Mesenchymal stem cell (in vitro differentiated cells and primary cell): ENCODE measurements around the gene SAP25.

Experiments
- DNase-seq: peaks from one replicate; pipeline ENCODE4 v3.0.0-alpha.2; 2013
- H2AFZ ChIP-seq: one replicate; pipeline ENCODE4 v1.6.1; 2013; ENCODE audit warnings: low read depth, mild to moderate bottlenecking, control low read depth, inconsistent platforms, low read length, moderate library complexity
- H2AK5ac ChIP-seq: 2 replicates; pipeline ENCODE4 v1.6.1; 2013; ENCODE audit warnings: low read length, moderate library complexity, mild to moderate bottlenecking, inconsistent platforms; ENCODE audit not compliant: severe bottlenecking
- H2BK120ac ChIP-seq: one replicate; pipeline ENCODE4 v1.6.1; 2013; ENCODE audit warnings: low read depth, mild to moderate bottlenecking, inconsistent platforms, low read length, moderate library complexity
- H2BK12ac ChIP-seq, 2 experiments: one replicate each; pipeline ENCODE4 v1.6.1; 2013; ENCODE audit warnings: inconsistent platforms in 2 of 2, low read length in 2 of 2, mild to moderate bottlenecking in 2 of 2, moderate library complexity in 2 of 2, control low read depth in 1 of 2
- H2BK15ac ChIP-seq: one replicate; pipeline ENCODE4 v1.6.1; 2013; ENCODE audit warnings: mild to moderate bottlenecking, low read depth, inconsistent platforms; ENCODE audit not compliant: poor library complexity, severe bottlenecking
- H2BK5ac ChIP-seq: 2 replicates; pipeline ENCODE4 v1.6.1; 2013; ENCODE audit warnings: low read depth, mild to moderate bottlenecking, low read length, control low read depth, inconsistent platforms; ENCODE audit not compliant: poor library complexity, severe bottlenecking
- H3K14ac ChIP-seq, 2 experiments: one replicate each; pipeline ENCODE4 v1.6.1; 2013; ENCODE audit warnings: inconsistent platforms in 2 of 2, low read length in 2 of 2, control low read depth in 1 of 2, mild to moderate bottlenecking in 1 of 2, moderate library complexity in 1 of 2
- H3K18ac ChIP-seq, 2 experiments: one replicate each; pipeline ENCODE4 v1.6.1; 2013; ENCODE audit warnings: inconsistent platforms in 2 of 2, low read length in 2 of 2, control low read depth in 1 of 2, low read depth in 1 of 2, mild to moderate bottlenecking in 1 of 2
- H3K23ac ChIP-seq, 2 experiments: one replicate each; pipeline ENCODE4 v1.6.1; 2013; ENCODE audit warnings: inconsistent platforms in 2 of 2, low read length in 2 of 2, mild to moderate bottlenecking in 2 of 2, moderate library complexity in 2 of 2, control low read depth in 1 of 2
- H3K27ac ChIP-seq: 2 replicates; pipeline ENCODE4 v1.5.1; 2013; ENCODE audit warnings: mild to moderate bottlenecking, moderate library complexity, low read length, control low read depth, inconsistent platforms; ENCODE audit not compliant: poor library complexity, severe bottlenecking
- H3K27me3 ChIP-seq, 2 experiments: 2 replicates each; pipeline versions ENCODE4 v1.6.1 to v1.7.0; 2013; ENCODE audit warnings: low read length in 2 of 2, mild to moderate bottlenecking in 2 of 2, moderate library complexity in 2 of 2, control low read depth in 1 of 2, inconsistent platforms in 1 of 2; ENCODE audit not compliant: control insufficient read depth in 1 of 2, insufficient read depth in 1 of 2
- H3K36me3 ChIP-seq, 2 experiments: 2 replicates each; pipeline versions ENCODE4 v1.6.1 to v1.7.0; 2013; ENCODE audit warnings: low read length in 2 of 2, control low read depth in 1 of 2, inconsistent platforms in 1 of 2, low read depth in 1 of 2, mild to moderate bottlenecking in 1 of 2; ENCODE audit not compliant: insufficient read depth in 2 of 2, control insufficient read depth in 1 of 2
- H3K4ac ChIP-seq, 2 experiments: one replicate each; pipeline ENCODE4 v1.6.1; 2013; ENCODE audit warnings: inconsistent platforms in 2 of 2, low read length in 2 of 2, mild to moderate bottlenecking in 2 of 2, moderate library complexity in 2 of 2, control low read depth in 1 of 2, low read depth in 1 of 2
- H3K4me1 ChIP-seq: 2 replicates; pipeline ENCODE4 v1.6.1; 2013; ENCODE audit warnings: low read depth, low read length, control low read depth; ENCODE audit not compliant: control insufficient read depth, insufficient read depth
- H3K4me2 ChIP-seq: 2 replicates; pipeline ENCODE4 v1.6.1; 2013; ENCODE audit warnings: low read length, mild to moderate bottlenecking, inconsistent platforms; ENCODE audit not compliant: poor library complexity, severe bottlenecking
- H3K4me3 ChIP-seq, 2 experiments: 2 replicates each; pipeline versions ENCODE4 v1.5.1 to v1.7.0; 2013; ENCODE audit warnings: low read length in 2 of 2, mild to moderate bottlenecking in 2 of 2, control low read depth in 1 of 2, low read depth in 1 of 2; ENCODE audit not compliant: insufficient read depth in 1 of 2
- H3K79me1 ChIP-seq: replicated peaks from 2 replicates; pipeline ENCODE4 v1.6.1; 2013; ENCODE audit warnings: mild to moderate bottlenecking, control low read depth, low read length, inconsistent platforms; ENCODE audit not compliant: poor library complexity, severe bottlenecking
- H3K9ac ChIP-seq: 2 replicates; pipeline ENCODE4 v1.7.0; 2013; ENCODE audit warnings: mild to moderate bottlenecking, low read length, moderate library complexity
- H3K9me3 ChIP-seq: 2 replicates; pipeline ENCODE4 v1.7.0; 2013; ENCODE audit warnings: mild to moderate bottlenecking, low read length; ENCODE audit not compliant: control insufficient read depth
- H4K8ac ChIP-seq: one replicate; pipeline ENCODE4 v1.6.1; 2013; ENCODE audit warnings: inconsistent platforms, mild to moderate bottlenecking, low read length, moderate library complexity
- H4K91ac ChIP-seq: one replicate; pipeline ENCODE4 v1.6.1; 2013; ENCODE audit warnings: mild to moderate bottlenecking, low read length, inconsistent platforms
- WGBS: methylation state at CpG from one replicate; pipeline ENCODE4 v1.1.7; 2013; ENCODE audit warnings: mixed read lengths; 5-methylcytosine and 5-hydroxymethylcytosine counted together

The SAP25 gene

DNA sequence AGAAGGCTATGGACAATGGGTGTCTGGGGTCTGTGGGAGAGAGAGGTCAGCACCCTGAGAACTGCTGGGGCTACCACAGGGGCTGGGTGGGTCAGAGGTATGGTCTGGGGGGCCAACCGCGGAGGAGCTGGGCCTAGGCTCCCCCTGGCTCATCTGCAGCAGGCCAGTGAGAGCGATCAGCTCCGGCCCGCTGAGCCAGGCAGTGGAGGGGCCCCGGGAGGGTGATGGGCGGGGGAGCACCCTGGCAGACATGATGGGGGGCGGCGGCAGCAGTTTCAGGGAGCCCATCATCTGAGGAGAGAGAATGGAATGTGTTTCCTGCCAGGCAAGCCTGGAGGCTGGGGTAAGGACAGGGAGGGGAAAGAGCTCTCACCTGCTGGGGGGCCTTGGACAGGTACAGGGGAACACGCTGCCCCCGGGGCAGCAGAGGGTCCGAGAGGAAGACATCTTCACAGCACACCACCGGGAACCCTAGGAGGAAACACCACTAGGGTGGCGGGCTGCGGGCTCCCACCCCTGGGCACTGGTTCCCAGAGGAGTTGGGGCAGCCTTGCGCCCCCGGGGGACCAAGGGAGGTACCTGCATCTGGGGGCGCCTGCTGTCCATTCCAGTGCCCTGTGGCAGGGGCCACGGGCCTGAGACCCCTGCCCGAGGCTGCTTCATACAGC lies 1.3 kb downstream of the SAP25 start:
- Histone ChIP-seq H2BK120ac (no peak overlapping the region), H3K27ac (no peak overlapping the region)
- WGBS = 90% methylated on average over 18 of the region's 20 CpGs

DNA sequence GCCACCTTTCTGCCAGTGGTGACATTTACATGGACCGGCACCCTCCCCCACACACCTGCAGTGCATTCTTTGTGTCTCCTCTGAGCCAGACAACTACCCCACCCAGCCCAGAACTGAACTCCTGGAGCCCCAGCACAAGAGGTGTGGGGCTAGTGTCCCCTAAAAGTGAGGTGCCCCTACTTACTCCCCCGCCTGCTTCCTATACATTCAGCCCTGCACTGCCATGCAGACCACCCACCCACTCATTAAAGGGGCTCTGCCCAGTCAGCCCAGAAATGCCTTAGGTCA lies 1.9 kb downstream of the SAP25 start:
- Histone ChIP-seq H3K79me1 (peaks cover 9% of the 10 kb centered on the region), H4K8ac (no peak overlapping the region), H3K14ac (no peak overlapping the region), H2BK12ac (no peak overlapping the region), H3K27me3 (peaks cover 7 to 17% of the 10 kb centered on the region in 2 experiments), H3K18ac (no peak overlapping the region), H2BK120ac (peak overlapping the region; percentile 2), H3K9ac (no peak overlapping the region), H2BK5ac (no peak overlapping the region), H3K4me3 (no peak overlapping the region), H2AFZ (no peak overlapping the region), H3K36me3 (peaks cover 17 to 45% of the 10 kb centered on the region in 2 experiments), H3K4ac (no peak overlapping the region), H3K4me2 (no peak overlapping the region), H4K91ac (no peak overlapping the region), H3K4me1 (peaks cover 48% of the 10 kb centered on the region), H2BK15ac (no peak overlapping the region), H3K23ac (no peak overlapping the region), H3K27ac (no peak overlapping the region), H2AK5ac (no peak overlapping the region), H3K9me3 (no peaks in the 10 kb centered on the region)
- WGBS = 97% methylated on average over 2 of the region's 2 CpGs
- no peak for DNase-seq

More for the DNA sequence above, 1.3 kb downstream of the SAP25 start:
- H3K9ac ChIP-seq = no peak overlapping the region
- no peak overlapping the region for H2BK15ac ChIP-seq
- no peak overlapping the region for H3K4ac ChIP-seq
- no peak overlapping the region for H2BK12ac ChIP-seq
- H4K91ac ChIP-seq = no peak overlapping the region
- no peak overlapping the region for H2AK5ac ChIP-seq
- H3K4me1 ChIP-seq = peaks cover 42% of the 10 kb centered on the region
- H2AFZ ChIP-seq = no peak overlapping the region
- H3K4me3 ChIP-seq = no peak overlapping the region
- no peak overlapping the region for H3K18ac ChIP-seq
- peaks cover 11% of the 10 kb centered on the region for H3K79me1 ChIP-seq
- no peak overlapping the region for H3K14ac ChIP-seq
- H3K23ac ChIP-seq = no peak overlapping the region
- DNase-seq = no peak
- no peak overlapping the region for H4K8ac ChIP-seq
- no peak overlapping the region for H2BK5ac ChIP-seq
- no peak overlapping the region for H3K4me2 ChIP-seq
- H3K27me3 ChIP-seq = peaks cover 7 to 17% of the 10 kb centered on the region in 2 experiments
- H3K36me3 ChIP-seq = peaks cover 20 to 51% of the 10 kb centered on the region in 2 experiments
- H3K9me3 ChIP-seq = no peaks in the 10 kb centered on the region

- H3K14ac ChIP-seq = no peak overlapping the region
- H3K27me3 ChIP-seq = peaks cover 7 to 17% of the 10 kb centered on the region in 2 experiments
- no peak overlapping the region for H3K23ac ChIP-seq
- H2BK120ac ChIP-seq = peak overlapping the region; percentile 2
- H2BK5ac ChIP-seq = no peak overlapping the region
- peak overlapping the region; percentile 4 for H2BK15ac ChIP-seq
- DNase-seq = peak; percentile 46
- H3K4ac ChIP-seq = no peak overlapping the region
- peaks cover 48% of the 10 kb centered on the region for H3K4me1 ChIP-seq
- no peak overlapping the region for H2BK12ac ChIP-seq
- H3K4me3 ChIP-seq = no peak overlapping the region
- no peak overlapping the region for H3K9ac ChIP-seq
- H3K9me3 ChIP-seq = no peaks in the 10 kb centered on the region
- 64% methylated on average over 26 of the region's 26 CpGs for WGBS
- no peak overlapping the region for H3K18ac ChIP-seq
- H3K79me1 ChIP-seq = peaks cover 7% of the 10 kb centered on the region
- peaks cover 11 to 39% of the 10 kb centered on the region in 2 experiments for H3K36me3 ChIP-seq
- peak overlapping the region; percentile 44 for H4K91ac ChIP-seq
- no peak overlapping the region for H3K4me2 ChIP-seq
- H3K27ac ChIP-seq = no peak overlapping the region
- H4K8ac ChIP-seq = no peak overlapping the region
- H2AK5ac ChIP-seq = no peak overlapping the region
- no peak overlapping the region for H2AFZ ChIP-seq
These were observed 2.5 kb downstream of the SAP25 start for GRCh38 chr7:100570954-100571828.
